HG02763 (cell line): ENCODE data around the gene UBLCP1.
A peak's percentile ranks its signal among the peaks of the same experiment; 100 is the strongest.
"Not testable (repeated sequence)": the region's sequence is repeated elsewhere in the genome, so short reads cannot be mapped to it uniquely, and the experiment has no call there.

Source experiments
- ATAC-seq: cut with Tn5 transposase; IDR thresholded peaks from one replicate; pipeline ENCODE4 v1.9.1; 2021; ENCODE audit warnings: mild to moderate bottlenecking, moderate library complexity; ENCODE audit not compliant: unreplicated experiment

The UBLCP1 gene

GRCh38 chr5:159249158-159249557 is 13.9 kb upstream of the UBLCP1 start:
- ATAC-seq: no peak

- no peak for ATAC-seq
Measured at GRCh38 chr5:159252195-159252594, 10.9 kb upstream of the UBLCP1 start.

- ATAC-seq: no peak
Measured at GRCh38 chr5:159257007-159257406, 6.1 kb upstream of the UBLCP1 start.

GRCh38 chr5:159257629-159258283 is 5.3 kb upstream of the UBLCP1 start:
- ATAC-seq: no peak

GRCh38 chr5:159258361-159258760 is 4.7 kb upstream of the UBLCP1 start:
- ATAC-seq: no peak

GRCh38 chr5:159260212-159260611 is 2.9 kb upstream of the UBLCP1 start:
- not testable (repeated sequence) for ATAC-seq

GRCh38 chr5:159262472-159262858 is 625 bp upstream of the UBLCP1 start:
- no peak for ATAC-seq

- peak; percentile 4 for ATAC-seq
Measured at GRCh38 chr5:159263569-159263905, 447 bp downstream of the UBLCP1 start.

- ATAC-seq: not testable (repeated sequence)
Measured at GRCh38 chr5:159266764-159267163, 3.7 kb downstream of the UBLCP1 start.

GRCh38 chr5:159269723-159270122 is 6.6 kb downstream of the UBLCP1 start:
- no peak for ATAC-seq

- no peak for ATAC-seq
Measured at GRCh38 chr5:159273923-159274322, 10.8 kb downstream of the UBLCP1 start.

- ATAC-seq: no peak
Measured at GRCh38 chr5:159274676-159275075, 11.6 kb downstream of the UBLCP1 start.

GRCh38 chr5:159286420-159287035 is 23.4 kb downstream of the UBLCP1 start:
- no peak for ATAC-seq

GRCh38 chr5:159290741-159291140 is 27.7 kb downstream of the UBLCP1 start:
- ATAC-seq: no peak

- ATAC-seq: no peak
Measured at GRCh38 chr5:159294921-159295320, 31.8 kb downstream of the UBLCP1 start.

- ATAC-seq: not testable (repeated sequence)
Measured at GRCh38 chr5:159297300-159297699, 34.2 kb downstream of the UBLCP1 start.

GRCh38 chr5:159301466-159301865 is 38.4 kb downstream of the UBLCP1 start:
- ATAC-seq: no peak

GRCh38 chr5:159301929-159302860 is 39.1 kb downstream of the UBLCP1 start:
- not testable (repeated sequence) for ATAC-seq

- no peak for ATAC-seq
Measured at GRCh38 chr5:159303286-159303685, 40.2 kb downstream of the UBLCP1 start.

- no peak for ATAC-seq
Measured at GRCh38 chr5:159304961-159305595, 42.0 kb downstream of the UBLCP1 start.

GRCh38 chr5:159309689-159310433 is 46.8 kb downstream of the UBLCP1 start:
- no peak for ATAC-seq
